SU-DHL-6 (cell line): ENCODE results near the gene SYK.
A peak's percentile ranks its signal among the peaks of the same experiment; 100 is the strongest.

Experiments used
- H2AFZ ChIP-seq: fragments of 200-600 bp; sonication (generic); 2 replicates; pipeline ENCODE4 v1.6.1; 2014; ENCODE audit warnings: low read depth, mild to moderate bottlenecking, moderate library complexity, mixed read lengths, antibody characterized with exemption, low read length; ENCODE audit not compliant: severe bottlenecking
- H3F3A ChIP-seq: fragments of 200-600 bp; shearing (Covaris generic); 2 replicates; pipeline ENCODE4 v1.6.0; 2016; ENCODE audit warnings: antibody characterized with exemption, mild to moderate bottlenecking; ENCODE audit not compliant: insufficient read depth
- H3K27ac ChIP-seq: fragments of 200-600 bp; sonication (generic); 2 replicates; pipeline ENCODE4 v1.5.1; 2016; ENCODE audit warnings: low read depth, mild to moderate bottlenecking, low read length, moderate library complexity, mixed read lengths
- H3K27me3 ChIP-seq: fragments of 200-600 bp; sonication (generic), shearing (Covaris generic); 2 replicates; pipeline ENCODE4 v1.6.0; 2014; ENCODE audit warnings: mild to moderate bottlenecking, low read length
- H3K36me3 ChIP-seq: fragments of 200-600 bp; sonication (generic); 2 replicates; pipeline ENCODE4 v1.6.1; 2014; ENCODE audit warnings: mild to moderate bottlenecking, low read length, mixed read lengths
- H3K4me2 ChIP-seq: fragments of 300-600, 200-600 bp; shearing (Covaris generic), sonication (generic); 2 replicates; pipeline ENCODE4 v1.6.0; 2014; ENCODE audit warnings: low read length, low read depth, mild to moderate bottlenecking; ENCODE audit not compliant: poor library complexity, severe bottlenecking
- H3K4me3 ChIP-seq: fragments of 200-600 bp; sonication (generic); 2 replicates; pipeline ENCODE4 v1.5.1; 2014; ENCODE audit warnings: antibody characterized with exemption, low read length, mild to moderate bottlenecking, mixed read lengths; ENCODE audit not compliant: insufficient read depth, poor library complexity, severe bottlenecking
- H3K79me2 ChIP-seq: fragments of 200-600 bp; sonication (generic); 2 replicates; pipeline ENCODE4 v1.6.1; 2014; ENCODE audit warnings: mild to moderate bottlenecking, low read length, moderate library complexity; ENCODE audit not compliant: insufficient read depth
- H3K9ac ChIP-seq: fragments of 200-600 bp; sonication (generic); 2 replicates; pipeline ENCODE4 v1.7.0; 2014; ENCODE audit warnings: mild to moderate bottlenecking, low read length
- H3K9me2 ChIP-seq: fragments of 200-600 bp; sonication (generic); replicated peaks from 2 replicates; pipeline ENCODE4 v1.6.1; 2014; ENCODE audit warnings: low read length; ENCODE audit not compliant: insufficient read depth
- H3K9me3 ChIP-seq: fragments of 200-600 bp; sonication (generic); 2 replicates; pipeline ENCODE4 v1.6.1; 2014; ENCODE audit warnings: low read length, mixed read lengths; ENCODE audit not compliant: insufficient read depth
- H4K20me1 ChIP-seq: fragments of 200-600 bp; sonication (generic); 2 replicates; pipeline ENCODE4 v1.6.1; 2014; ENCODE audit warnings: low read depth, mild to moderate bottlenecking, antibody characterized with exemption, low read length, moderate library complexity, mixed read lengths
- EZH2phosphoT487 ChIP-seq: fragments of 200-600 bp; sonication (generic), shearing (Covaris generic); conservative IDR thresholded peaks from 2 replicates; pipeline ENCODE4 v1.6.1; 2018; ENCODE audit warnings: mild to moderate bottlenecking, antibody characterized with exemption, low read length, moderate library complexity, mixed read lengths
- TF ChIP-seq, protein P1 (sequence below): fragments of 200-600 bp; sonication (generic); IDR thresholded peaks from one replicate; pipeline ENCODE4 v1.5.1; 2017; ENCODE audit warnings: antibody characterized with exemption, mild to moderate bottlenecking, low read length, moderate library complexity; ENCODE audit not compliant: insufficient read depth, poor library complexity, severe bottlenecking

SYK gene

GRCh38 chr9:90814355-90814754 is 12.7 kb downstream of the SYK start:
- no peaks in the 10 kb centered on the region for H4K20me1 ChIP-seq
- H3K4me2 ChIP-seq = peak overlapping the region; percentile 51
- no peaks in the 10 kb centered on the region for H3K9me2 ChIP-seq
- TF ChIP-seq, protein P1, sequence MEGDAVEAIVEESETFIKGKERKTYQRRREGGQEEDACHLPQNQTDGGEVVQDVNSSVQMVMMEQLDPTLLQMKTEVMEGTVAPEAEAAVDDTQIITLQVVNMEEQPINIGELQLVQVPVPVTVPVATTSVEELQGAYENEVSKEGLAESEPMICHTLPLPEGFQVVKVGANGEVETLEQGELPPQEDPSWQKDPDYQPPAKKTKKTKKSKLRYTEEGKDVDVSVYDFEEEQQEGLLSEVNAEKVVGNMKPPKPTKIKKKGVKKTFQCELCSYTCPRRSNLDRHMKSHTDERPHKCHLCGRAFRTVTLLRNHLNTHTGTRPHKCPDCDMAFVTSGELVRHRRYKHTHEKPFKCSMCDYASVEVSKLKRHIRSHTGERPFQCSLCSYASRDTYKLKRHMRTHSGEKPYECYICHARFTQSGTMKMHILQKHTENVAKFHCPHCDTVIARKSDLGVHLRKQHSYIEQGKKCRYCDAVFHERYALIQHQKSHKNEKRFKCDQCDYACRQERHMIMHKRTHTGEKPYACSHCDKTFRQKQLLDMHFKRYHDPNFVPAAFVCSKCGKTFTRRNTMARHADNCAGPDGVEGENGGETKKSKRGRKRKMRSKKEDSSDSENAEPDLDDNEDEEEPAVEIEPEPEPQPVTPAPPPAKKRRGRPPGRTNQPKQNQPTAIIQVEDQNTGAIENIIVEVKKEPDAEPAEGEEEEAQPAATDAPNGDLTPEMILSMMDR = no peak
- TF ChIP-seq EZH2phosphoT487 = no peak
- H3K27me3 ChIP-seq = no peaks in the 10 kb centered on the region
- no peak overlapping the region for H2AFZ ChIP-seq
- H3K79me2 ChIP-seq = peaks cover 71% of the 10 kb centered on the region
- H3K27ac ChIP-seq = peak overlapping the region; percentile 79
- H3K36me3 ChIP-seq = 0 out of 2 replicates have a peak, but pooled peaks cover 10% of the 10 kb centered on the region
- H3F3A ChIP-seq = peaks cover 18% of the 10 kb centered on the region
- H3K9ac ChIP-seq = peak overlapping the region; percentile 29; the same call in 1 of the 2 replicates
- no peaks in the 10 kb centered on the region for H3K9me3 ChIP-seq
- H3K4me3 ChIP-seq = no peak overlapping the region

DNA sequence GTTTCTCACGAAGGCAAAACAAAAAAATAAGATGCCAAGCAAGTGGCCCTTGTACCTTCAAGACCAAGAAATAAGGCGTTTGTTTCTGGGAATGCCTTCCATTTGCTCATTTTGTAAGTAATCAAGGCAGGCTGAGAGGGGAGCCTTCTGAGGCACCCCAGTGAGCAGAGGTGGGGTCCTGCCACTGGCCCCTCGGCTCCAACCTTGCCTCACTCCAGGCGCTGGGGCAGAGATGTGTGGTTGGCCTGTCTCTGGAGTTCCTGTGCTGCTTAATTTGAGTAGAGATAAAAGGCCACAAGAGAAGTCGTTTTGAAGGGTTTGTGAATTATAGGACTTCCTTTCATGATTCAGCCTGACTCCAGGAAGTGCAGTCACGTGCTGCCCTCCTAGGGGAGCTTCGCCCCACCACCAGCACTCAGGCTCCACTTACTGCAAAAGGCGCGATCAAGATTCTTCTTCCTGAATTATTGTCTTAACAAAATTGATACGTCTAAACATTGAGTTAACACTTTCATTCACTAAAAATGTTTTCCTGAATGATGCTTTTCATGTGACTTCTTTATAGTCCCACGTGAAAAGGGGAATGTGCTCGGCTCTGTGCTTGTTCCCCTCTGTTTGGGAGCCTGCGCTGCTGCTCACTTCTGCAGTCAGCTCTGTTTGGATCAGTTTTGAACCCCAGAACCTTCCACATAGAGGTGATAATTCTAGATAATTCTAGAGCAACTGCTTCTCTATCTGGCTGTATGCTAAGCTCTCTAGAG is 13.7 kb downstream of the SYK start:
- Histone ChIP-seq H3K9me3 (no peaks in the 10 kb centered on the region), H3K9ac (peak overlapping the region; percentile 29), H3K9me2 (no peaks in the 10 kb centered on the region), H4K20me1 (no peaks in the 10 kb centered on the region), H3K27ac (peak overlapping the region; percentile 79), H2AFZ (no peak overlapping the region), H3K27me3 (no peaks in the 10 kb centered on the region), H3F3A (peaks cover 18% of the 10 kb centered on the region), H3K79me2 (peaks cover 62% of the 10 kb centered on the region), H3K4me2 (peak overlapping the region; percentile 51), H3K36me3 (0 out of 2 replicates have a peak, but pooled peaks cover 10% of the 10 kb centered on the region), H3K4me3 (no peak overlapping the region)
- no peak for TF ChIP-seq EZH2phosphoT487
- TF ChIP-seq, protein P1 = no peak

DNA sequence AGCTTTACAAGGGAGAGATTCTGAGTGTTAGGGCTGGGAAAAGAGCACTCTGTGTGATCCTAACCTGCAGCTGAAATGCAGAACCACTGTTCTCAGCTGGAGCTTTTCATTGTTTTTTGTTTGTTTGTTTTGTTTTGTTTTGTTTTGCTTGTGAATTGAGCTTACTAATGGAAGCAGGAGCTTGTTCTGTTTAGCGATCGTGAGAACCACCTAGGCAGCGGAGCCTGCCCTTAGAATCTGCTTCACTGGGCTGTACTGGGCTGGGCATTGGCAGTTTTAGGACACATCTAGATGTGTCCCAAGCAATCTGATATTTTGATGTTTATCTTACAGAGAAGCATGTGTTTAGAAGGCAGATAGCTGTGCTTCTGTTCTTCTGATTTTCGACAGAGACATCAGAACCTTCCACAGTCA is 14.3 kb downstream of the SYK start:
- no peak overlapping the region for H2AFZ ChIP-seq
- H3K79me2 ChIP-seq = peaks cover 60% of the 10 kb centered on the region

More for the DNA sequence above, 14.3 kb downstream of the SYK start:
- H3K27me3 ChIP-seq = no peaks in the 10 kb centered on the region
- peak overlapping the region; percentile 29 for H3K9ac ChIP-seq
- no peaks in the 10 kb centered on the region for H3K9me3 ChIP-seq
- TF ChIP-seq, protein P1 = no peak
- no peak for TF ChIP-seq EZH2phosphoT487
- H3K36me3 ChIP-seq = 0 out of 2 replicates have a peak, but pooled peaks cover 10% of the 10 kb centered on the region
- H3K4me3 ChIP-seq = no peak overlapping the region
- H3K27ac ChIP-seq = peak overlapping the region; percentile 79
- peaks cover 18% of the 10 kb centered on the region for H3F3A ChIP-seq
- H3K4me2 ChIP-seq = peak overlapping the region; percentile 51
- H4K20me1 ChIP-seq = no peaks in the 10 kb centered on the region
- no peaks in the 10 kb centered on the region for H3K9me2 ChIP-seq
